ENCODE results near the gene GPR31. TPM values are rescaled to one million over a fixed set of nuclear protein-coding genes. Genes with fewer than 3 reads are reported as not detected.

Gene GPR31
- polyA plus RNA-seq, 2 of the 4 experiments (the other 2 are of a cell fraction), result not detected

DNA sequence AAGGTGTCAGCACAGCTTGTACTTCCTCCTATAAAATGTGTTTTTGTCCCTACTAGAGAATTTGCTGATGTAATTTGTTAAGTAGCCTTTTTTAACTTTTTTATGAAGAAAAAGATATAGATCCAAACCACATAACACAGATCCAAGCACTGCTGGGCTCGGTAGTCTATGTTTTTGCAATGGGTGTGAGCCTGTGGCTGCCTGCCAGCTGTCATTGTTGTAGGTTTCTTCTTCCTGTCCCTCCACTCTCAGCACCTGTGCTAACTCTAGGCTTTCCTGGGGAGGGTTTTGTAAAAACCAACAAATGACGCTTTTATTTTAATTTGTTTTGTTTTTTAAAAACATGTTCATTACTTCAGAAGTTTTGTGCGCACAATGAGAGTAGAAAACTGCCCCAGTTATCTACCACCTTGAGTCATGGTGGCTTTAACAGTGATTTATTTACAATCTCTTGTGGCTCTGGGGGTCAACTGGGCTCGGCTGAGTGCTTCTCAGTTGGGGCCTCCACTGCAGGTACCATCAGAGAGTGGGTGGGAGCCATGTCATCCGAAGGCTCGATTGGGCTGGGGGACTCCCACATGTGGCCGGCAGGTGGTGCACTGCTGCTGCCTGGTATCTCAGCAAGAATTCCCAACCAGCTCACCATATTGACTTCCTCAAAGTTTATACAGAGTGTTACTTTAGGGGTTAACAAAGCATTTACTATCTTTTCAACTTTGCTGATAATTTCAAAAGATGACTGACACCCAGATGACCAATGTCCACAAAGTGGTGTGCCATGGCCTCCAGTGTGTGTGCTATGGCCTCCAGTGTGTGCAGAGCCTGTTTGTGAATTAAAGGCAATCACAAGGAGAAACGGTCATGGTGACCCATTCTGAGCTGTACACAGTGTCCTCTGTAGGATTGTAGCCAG, 37.9 kb downstream of the GPR31 start:
- no peak overlapping the region for H3K27ac ChIP-seq
- ATAC-seq (no peak), FAIRE-seq (no peak), DNase-seq (ENCODE audit: low read depth in 1 of 2, low spot score in 1 of 2) (no peak)
- POLR2A ChIA-PET, result no interaction called here
- H3K4me2 ChIP-seq, result no peak overlapping the region
- H3K9me3 ChIP-seq, result no peaks in the 10 kb centered on the region
- WGBS (ENCODE audit: missing lambda C conversion rate), result 49% methylated on average over 8 of the region's 8 CpGs
- H3K4me3 ChIP-seq, result no peak overlapping the region
- TF ChIP-seq HDAC2 (IDR thresholded peaks at IDR 0.05), result no peak
- no peak for TF ChIP-seq NPAS2 (CRISPR knock-in tag; IDR thresholded peaks at IDR 0.05; ENCODE audit: borderline replicate concordance)
- TF ChIP-seq, protein P1, sequence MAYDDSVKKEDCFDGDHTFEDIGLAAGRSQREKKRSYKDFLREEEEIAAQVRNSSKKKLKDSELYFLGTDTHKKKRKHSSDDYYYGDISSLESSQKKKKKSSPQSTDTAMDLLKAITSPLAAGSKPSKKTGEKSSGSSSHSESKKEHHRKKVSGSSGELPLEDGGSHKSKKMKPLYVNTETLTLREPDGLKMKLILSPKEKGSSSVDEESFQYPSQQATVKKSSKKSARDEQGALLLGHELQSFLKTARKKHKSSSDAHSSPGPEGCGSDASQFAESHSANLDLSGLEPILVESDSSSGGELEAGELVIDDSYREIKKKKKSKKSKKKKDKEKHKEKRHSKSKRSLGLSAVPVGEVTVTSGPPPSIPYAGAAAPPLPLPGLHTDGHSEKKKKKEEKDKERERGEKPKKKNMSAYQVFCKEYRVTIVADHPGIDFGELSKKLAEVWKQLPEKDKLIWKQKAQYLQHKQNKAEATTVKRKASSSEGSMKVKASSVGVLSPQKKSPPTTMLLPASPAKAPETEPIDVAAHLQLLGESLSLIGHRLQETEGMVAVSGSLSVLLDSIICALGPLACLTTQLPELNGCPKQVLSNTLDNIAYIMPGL (CRISPR knock-in tag; IDR thresholded peaks at IDR 0.05; ENCODE audit: borderline replicate concordance), result no peak
- no peak for TF ChIP-seq JUNB (IDR thresholded peaks at IDR 0.05)
- no peak for TF ChIP-seq RNF2 (IDR thresholded peaks at IDR 0.05; ENCODE audit: borderline replicate concordance, low read depth)
- TF ChIP-seq NFE2L2 (conservative IDR thresholded peaks at IDR 0.05; ENCODE audit: low read length), result no peak
- no peaks in the 10 kb centered on the region for H3K4me1 ChIP-seq
- CTCF ChIA-PET, result no interaction called here

DNA sequence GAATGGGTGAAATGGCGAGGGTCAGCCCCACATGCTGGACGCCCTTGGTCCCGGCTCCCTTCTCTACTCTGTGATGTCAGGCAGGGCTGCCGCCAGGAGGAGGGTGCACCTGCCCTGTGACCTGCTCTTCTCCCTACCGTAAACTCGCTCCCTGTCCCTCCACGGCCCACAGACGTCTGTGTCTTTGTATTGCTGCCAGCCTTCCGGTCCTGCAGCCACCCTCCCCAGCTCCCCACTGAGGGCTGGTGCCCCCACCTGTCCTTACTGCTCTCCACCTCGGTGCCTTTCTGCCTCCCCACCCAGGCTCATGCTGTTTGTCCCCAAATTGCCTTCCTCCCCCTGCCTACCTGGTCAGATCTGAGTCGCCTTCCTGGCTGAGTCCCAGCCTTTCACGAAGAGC, 38.9 kb downstream of the GPR31 start:
- no peak for FAIRE-seq
- no peak for DNase-seq (ENCODE audit: low read depth in 1 of 2, low spot score in 1 of 2)
- no peak for ATAC-seq
- no peaks in the 10 kb centered on the region for H3K9me3 ChIP-seq
- no peak overlapping the region for H3K4me3 ChIP-seq
- TF ChIP-seq POLR2A (IDR thresholded peaks at IDR 0.05; ENCODE audit: low read length), result no peak
- TF ChIP-seq HOXB5 (CRISPR knock-in tag; IDR thresholded peaks at IDR 0.05), result no peak
- no peak for TF ChIP-seq GATA3 (IDR thresholded peaks at IDR 0.05; ENCODE audit: borderline replicate concordance)
- no peak for TF ChIP-seq JUN (IDR thresholded peaks at IDR 0.05)
- no peak for TF ChIP-seq NR3C1 (IDR thresholded peaks at IDR 0.05)
- no peak for TF ChIP-seq EHF (CRISPR knock-in tag; IDR thresholded peaks at IDR 0.05)
- H3K4me2 ChIP-seq, result no peak overlapping the region
- POLR2A ChIA-PET, result no interaction called here
- CTCF ChIA-PET, result no interaction called here
- H3K4me1 ChIP-seq, result no peaks in the 10 kb centered on the region
- no peak overlapping the region for H3K27ac ChIP-seq
- WGBS (ENCODE audit: missing lambda C conversion rate), result 42% methylated on average over 9 of the region's 12 CpGs

DNA sequence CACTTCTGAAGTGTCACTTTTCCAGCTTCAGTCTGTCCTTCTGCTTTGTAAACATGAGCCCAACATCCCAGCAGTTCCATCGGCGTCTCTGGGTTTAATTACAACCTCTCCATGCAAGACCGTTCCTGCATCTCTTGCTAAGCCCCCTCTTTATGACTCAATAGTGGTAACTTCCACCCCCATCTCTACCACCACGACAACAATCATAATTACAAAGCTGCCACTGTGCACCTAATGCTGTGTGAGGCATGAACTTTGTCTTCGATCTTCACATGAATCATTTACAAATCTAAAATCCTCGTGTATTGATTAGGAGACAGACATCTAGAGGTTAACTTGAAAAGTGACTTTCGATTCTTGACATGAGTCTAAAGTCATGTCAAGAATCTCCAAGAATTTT, 39.8 kb downstream of the GPR31 start:
- H3K27ac ChIP-seq, result no peak overlapping the region
- H3K9me3 ChIP-seq, result no peaks in the 10 kb centered on the region
- WGBS (ENCODE audit: missing lambda C conversion rate), result 39% methylated on average over 7 of the region's 7 CpGs
- DNase-seq (ENCODE audit: low read depth in 1 of 2, low spot score in 1 of 2), result no peak
- H3K4me3 ChIP-seq, result no peak overlapping the region
- ATAC-seq, result no peak
- TF ChIP-seq, protein P1 (CRISPR knock-in tag; IDR thresholded peaks at IDR 0.05; ENCODE audit: borderline replicate concordance), result no peak
- no peak for TF ChIP-seq CBX8 (IDR thresholded peaks at IDR 0.05)
- TF ChIP-seq FOSL2 (IDR thresholded peaks at IDR 0.05), result no peak
- no peak for TF ChIP-seq FOSL2 (CRISPR knock-in tag; IDR thresholded peaks at IDR 0.05)
- TF ChIP-seq, protein P2, sequence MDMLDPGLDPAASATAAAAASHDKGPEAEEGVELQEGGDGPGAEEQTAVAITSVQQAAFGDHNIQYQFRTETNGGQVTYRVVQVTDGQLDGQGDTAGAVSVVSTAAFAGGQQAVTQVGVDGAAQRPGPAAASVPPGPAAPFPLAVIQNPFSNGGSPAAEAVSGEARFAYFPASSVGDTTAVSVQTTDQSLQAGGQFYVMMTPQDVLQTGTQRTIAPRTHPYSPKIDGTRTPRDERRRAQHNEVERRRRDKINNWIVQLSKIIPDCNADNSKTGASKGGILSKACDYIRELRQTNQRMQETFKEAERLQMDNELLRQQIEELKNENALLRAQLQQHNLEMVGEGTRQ (IDR thresholded peaks at IDR 0.05), result no peak
- no peak for TF ChIP-seq ZC3H11A (IDR thresholded peaks at IDR 0.05)
- no peak for TF ChIP-seq NR3C1 (IDR thresholded peaks at IDR 0.05)
- no peak for TF ChIP-seq CHD2 (IDR thresholded peaks at IDR 0.05; ENCODE audit: low read length, partially characterized antibody)
- no peak for TF ChIP-seq ZNF302 (CRISPR knock-in tag; IDR thresholded peaks at IDR 0.05)
- TF ChIP-seq HOXB5 (CRISPR knock-in tag; IDR thresholded peaks at IDR 0.05), result no peak
- TF ChIP-seq FOXS1 (CRISPR knock-in tag; IDR thresholded peaks at IDR 0.05), result no peak
- no peak for TF ChIP-seq CHD4 (IDR thresholded peaks at IDR 0.05; ENCODE audit: borderline replicate concordance)
- TF ChIP-seq, protein P3, sequence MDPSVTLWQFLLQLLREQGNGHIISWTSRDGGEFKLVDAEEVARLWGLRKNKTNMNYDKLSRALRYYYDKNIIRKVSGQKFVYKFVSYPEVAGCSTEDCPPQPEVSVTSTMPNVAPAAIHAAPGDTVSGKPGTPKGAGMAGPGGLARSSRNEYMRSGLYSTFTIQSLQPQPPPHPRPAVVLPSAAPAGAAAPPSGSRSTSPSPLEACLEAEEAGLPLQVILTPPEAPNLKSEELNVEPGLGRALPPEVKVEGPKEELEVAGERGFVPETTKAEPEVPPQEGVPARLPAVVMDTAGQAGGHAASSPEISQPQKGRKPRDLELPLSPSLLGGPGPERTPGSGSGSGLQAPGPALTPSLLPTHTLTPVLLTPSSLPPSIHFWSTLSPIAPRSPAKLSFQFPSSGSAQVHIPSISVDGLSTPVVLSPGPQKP (IDR thresholded peaks at IDR 0.05; ENCODE audit: low read depth, low read length), result no peak
- no peak for TF ChIP-seq NPAS2 (CRISPR knock-in tag; IDR thresholded peaks at IDR 0.05; ENCODE audit: borderline replicate concordance)
- TF ChIP-seq EP300 (IDR thresholded peaks at IDR 0.05), result no peak
- TF ChIP-seq HDAC2 (IDR thresholded peaks at IDR 0.05), result no peak
- POLR2A ChIA-PET, result no interaction called here
- CTCF ChIA-PET, result no interaction called here
- no peak for FAIRE-seq
- no peak overlapping the region for H3K4me2 ChIP-seq
- no peaks in the 10 kb centered on the region for H3K4me1 ChIP-seq

Measured in A549 (cell line).